Heart left ventricle (tissue), 13 donors: ENCODE data around the gene DGUOK.

Experiments used
- CTCF ChIP-seq, 12 donors: fragments of 200-600 bp; sonication (generic) in 4 of 12; IDR thresholded peaks; one replicate each; pipeline versions ENCODE4 v1.5.0 to v1.8.0; 2018 to 2022; ENCODE audit warnings: antibody characterized with exemption in 12 of 12, mild to moderate bottlenecking in 5 of 12
- POLR2A ChIP-seq, 2 donors: fragments of 450-650 bp; IDR thresholded peaks; one replicate each; pipeline ENCODE4 v1.6.1; 2017; ENCODE audit warnings: antibody characterized with exemption in 2 of 2, mild to moderate bottlenecking in 2 of 2, moderate library complexity in 2 of 2
- donor health status: ischemic (EF 13 %, LVEDD 7.1; RV severe dilation, severe dysfunction).
- donor health status: DM: no; HTN: yes; CAD: no.
- donor health status: DM: no; HTN: no; CAD: no.
- donor health status: ischemic (EF 25% LVEDD 6.9; RV normal size, moderate dysfunction).
- donor health status: ischemic (EF 25% LVEDD 5.7; RV mildly dilated, moderate dysfunction).
- donor health status: ischemic (EF 35%, LVEDD 5.7; RV mildly dilated, moderate dysfunction).
- donor health status: nonischemic (EF 11% LVEDD 7.7; RV severe dilation, severe dysfunction).
- donor health status: DM: yes; HTN: yes; CAD: no.
- donor health status: PGD.
- donor health status: ischemic (EF 29% LVEDD 5.4; RV normal size, mild dysfunction).
- donor health status: nonischemic (EF 23%, LVEDD 6.1; RV moderate dilation, normal function).

GRCh38 chr2:73980566-73980965, 53.9 kb downstream of the DGUOK start:
- TF ChIP-seq CTCF (IDR thresholded peaks at IDR 0.05) (no peak), POLR2A (IDR thresholded peaks at IDR 0.05) (no peak)
